Neuronal stem cell (in vitro differentiated cells): ENCODE results near the gene PDE9A.

Experiments
- DNase-seq: peaks from one replicate; pipeline ENCODE4 v3.0.0-alpha.2; 2013; ENCODE audit warnings: low spot score
- H2AFZ ChIP-seq: one replicate; pipeline ENCODE4 v1.6.1; 2013; ENCODE audit warnings: mild to moderate bottlenecking, low read length, inconsistent platforms
- H2AK5ac ChIP-seq: 2 replicates; pipeline ENCODE4 v1.6.1; 2013; ENCODE audit warnings: low read depth, mild to moderate bottlenecking, inconsistent platforms, low read length, moderate library complexity, mixed read lengths
- H2BK120ac ChIP-seq: 2 replicates; pipeline ENCODE4 v1.6.1; 2013; ENCODE audit warnings: low read depth, mild to moderate bottlenecking, inconsistent platforms, low read length, moderate library complexity, mixed read lengths
- H2BK12ac ChIP-seq: one replicate; pipeline ENCODE4 v1.6.1; 2013; ENCODE audit warnings: low read length, inconsistent platforms
- H2BK15ac ChIP-seq: 2 replicates; pipeline ENCODE4 v1.6.1; 2013; ENCODE audit warnings: mild to moderate bottlenecking, low read length, inconsistent platforms, mixed read lengths
- H2BK5ac ChIP-seq: one replicate; pipeline ENCODE4 v1.6.1; 2013; ENCODE audit warnings: inconsistent platforms, mild to moderate bottlenecking, low read length, moderate library complexity
- H3K14ac ChIP-seq: one replicate; pipeline ENCODE4 v1.6.1; 2013; ENCODE audit warnings: low read length, inconsistent platforms
- H3K18ac ChIP-seq: 2 replicates; pipeline ENCODE4 v1.6.1; 2013; ENCODE audit warnings: low read length, inconsistent platforms
- H3K23ac ChIP-seq: 2 replicates; pipeline ENCODE4 v1.6.1; 2013; ENCODE audit warnings: low read depth, mild to moderate bottlenecking, mixed read lengths, low read length, inconsistent platforms; ENCODE audit not compliant: poor library complexity
- H3K27ac ChIP-seq: replicated peaks from 3 replicates; pipeline ENCODE4 v1.5.1; 2013; ENCODE audit warnings: low read length, inconsistent platforms
- H3K27me3 ChIP-seq, 3 experiments: 2 replicates each; pipeline ENCODE4 v1.6.1; 2013; ENCODE audit warnings: low read length in 3 of 3, mild to moderate bottlenecking in 2 of 3, inconsistent platforms in 1 of 3, low read depth in 1 of 3, mixed read lengths in 1 of 3, moderate library complexity in 1 of 3; ENCODE audit not compliant: control insufficient read depth in 3 of 3, insufficient read depth in 3 of 3
- H3K36me3 ChIP-seq, 2 donors: replicated peaks in 1 of 2; 2 replicates each; pipeline ENCODE4 v1.6.1; 2013; ENCODE audit warnings: low read length in 2 of 2; ENCODE audit not compliant: control insufficient read depth in 2 of 2, insufficient read depth in 2 of 2
- H3K4ac ChIP-seq: 2 replicates; pipeline ENCODE4 v1.6.1; 2013; ENCODE audit warnings: inconsistent platforms, mild to moderate bottlenecking, low read length, moderate library complexity
- H3K4me1 ChIP-seq, 2 donors: 1 replicate in 1 of 2; 2 replicates in 1 of 2; pipeline ENCODE4 v1.6.1; 2013; ENCODE audit warnings: low read length in 2 of 2, low read depth in 1 of 2; ENCODE audit not compliant: control insufficient read depth in 2 of 2, insufficient read depth in 1 of 2
- H3K4me2 ChIP-seq: one replicate; pipeline ENCODE4 v1.6.1; 2013; ENCODE audit warnings: mild to moderate bottlenecking, low read length, inconsistent platforms; ENCODE audit not compliant: insufficient read depth, poor library complexity, severe bottlenecking
- H3K4me3 ChIP-seq, 2 donors: 2 replicates each; pipeline ENCODE4 v1.5.1; 2013; ENCODE audit warnings: low read length in 2 of 2, mild to moderate bottlenecking in 2 of 2, inconsistent platforms in 1 of 2, moderate library complexity in 1 of 2
- H3K79me1 ChIP-seq: one replicate; pipeline ENCODE4 v1.6.1; 2013; ENCODE audit warnings: low read depth, mild to moderate bottlenecking, inconsistent platforms, low read length, moderate library complexity
- H3K9ac ChIP-seq: one replicate; pipeline ENCODE4 v1.6.1; 2013; ENCODE audit warnings: mild to moderate bottlenecking, low read depth, low read length, inconsistent platforms; ENCODE audit not compliant: poor library complexity
- H3K9me3 ChIP-seq, 2 donors: replicated peaks in 1 of 2; 2 replicates each; pipeline versions ENCODE3 to v1.6.1; 2013; ENCODE audit warnings: low read length in 2 of 2, mild to moderate bottlenecking in 2 of 2, inconsistent platforms in 1 of 2, low read depth in 1 of 2, mixed read lengths in 1 of 2, moderate library complexity in 1 of 2; ENCODE audit not compliant: control insufficient read depth in 2 of 2, insufficient read depth in 1 of 2
- H4K8ac ChIP-seq: one replicate; pipeline ENCODE4 v1.6.1; 2013; ENCODE audit warnings: low read depth, mild to moderate bottlenecking, inconsistent platforms, low read length, moderate library complexity
- H4K91ac ChIP-seq: one replicate; pipeline ENCODE4 v1.6.1; 2013; ENCODE audit warnings: low read length, low read depth, mild to moderate bottlenecking, inconsistent platforms; ENCODE audit not compliant: poor library complexity
- WGBS, 2 donors: extraction: QIAGEN DNeasy Blood & Tissue Kit; methylation state at CpG; one replicate each; pipeline ENCODE4 v1.1.7; 2013; ENCODE audit warnings: missing lambda C conversion rate in 2 of 2, mixed read lengths in 1 of 2; ENCODE audit not compliant: insufficient read length in 2 of 2, insufficient replicate concordance in 1 of 2; ENCODE audit errors: extremely low coverage in 2 of 2; 5-methylcytosine and 5-hydroxymethylcytosine counted together

Gene PDE9A

DNA sequence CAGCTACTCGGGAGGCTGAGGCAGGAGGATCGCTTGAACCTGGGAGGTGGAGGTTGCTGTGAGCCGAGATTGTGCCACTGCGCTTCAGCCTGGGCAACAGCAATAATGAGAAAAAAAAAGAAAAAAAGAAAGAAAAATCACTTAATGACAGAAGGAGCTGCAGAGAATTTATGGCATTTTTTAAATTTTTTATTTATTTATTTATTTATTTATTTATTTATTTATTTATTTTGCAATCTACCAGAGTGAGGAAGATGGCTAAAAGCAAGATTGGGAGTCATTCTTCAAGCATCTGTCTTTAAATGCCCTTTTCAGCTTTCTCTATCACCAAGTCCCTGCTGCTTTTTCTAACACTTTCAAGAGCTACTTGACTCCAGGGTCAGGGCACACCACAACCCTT is 134.2 kb downstream of the PDE9A start:
- no peaks in the 10 kb centered on the region for H3K36me3 ChIP-seq
- no peak overlapping the region for H3K27ac ChIP-seq
- H2BK12ac ChIP-seq: no peak overlapping the region
- no peak overlapping the region for H2AFZ ChIP-seq
- H4K91ac ChIP-seq: no peak overlapping the region
- H3K4me1 ChIP-seq: peaks cover 7 to 8% of the 10 kb centered on the region in 2 donors
- no peak overlapping the region for H3K14ac ChIP-seq
- H3K23ac ChIP-seq: no peak overlapping the region
- H3K4me3 ChIP-seq: no peak overlapping the region
- no peak overlapping the region for H2BK5ac ChIP-seq
- H2BK15ac ChIP-seq: no peak overlapping the region
- no peak overlapping the region for H4K8ac ChIP-seq
- H3K18ac ChIP-seq: no peak overlapping the region
- H2BK120ac ChIP-seq: no peak overlapping the region
- no peak overlapping the region for H2AK5ac ChIP-seq
- no peak overlapping the region for H3K9ac ChIP-seq
- H3K27me3 ChIP-seq: peaks cover 0 to 3% (median 0%) of the 10 kb centered on the region in 3 experiments
- no peak overlapping the region for H3K4me2 ChIP-seq
- no peak overlapping the region for H3K4ac ChIP-seq
- peaks cover 2 to 6% of the 10 kb centered on the region in 2 donors for H3K9me3 ChIP-seq
- H3K79me1 ChIP-seq: no peaks in the 10 kb centered on the region
- DNase-seq: no peak
- no CpG with 5 or more reads among the region's 4 CpGs for WGBS, 2 donors

DNA sequence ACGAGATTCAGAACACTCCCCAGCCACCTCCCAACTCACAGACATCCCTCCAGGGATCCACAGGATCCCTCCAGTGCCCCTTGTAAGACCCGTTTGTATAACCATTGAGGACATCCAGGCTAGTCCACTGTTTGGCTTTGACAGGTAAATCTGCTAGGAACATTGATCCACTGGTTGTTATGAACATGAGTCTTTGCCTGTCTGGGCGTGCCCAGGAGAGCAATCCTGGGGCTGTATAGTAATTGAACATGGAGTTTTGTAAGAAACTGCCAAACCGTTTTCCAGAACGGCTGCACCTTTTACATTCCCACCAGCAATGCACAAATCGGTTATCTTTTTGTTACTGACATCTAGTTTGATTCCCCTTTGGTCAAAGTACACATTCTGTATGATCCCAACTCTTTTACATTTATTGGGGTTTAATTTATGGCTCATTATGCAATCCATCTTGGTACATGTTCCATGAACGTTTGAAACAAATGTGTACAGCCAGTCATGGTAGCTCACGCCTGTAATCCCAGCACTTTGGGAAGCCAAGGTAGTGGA is 137.2 kb downstream of the PDE9A start:
- Histone ChIP-seq H3K9ac (no peak overlapping the region), H3K23ac (no peak overlapping the region), H3K9me3 (peaks cover 2 to 6% of the 10 kb centered on the region in 2 donors), H4K91ac (no peak overlapping the region), H3K79me1 (no peaks in the 10 kb centered on the region), H4K8ac (no peak overlapping the region), H3K4me2 (no peak overlapping the region), H2BK120ac (no peak overlapping the region), H3K18ac (no peak overlapping the region), H2BK15ac (no peak overlapping the region), H3K4ac (no peak overlapping the region), H3K14ac (no peak overlapping the region), H3K4me1 (no peaks in the 10 kb centered on the region), H3K27me3 (no peaks in the 10 kb centered on the region), H2BK5ac (no peak overlapping the region), H3K36me3 (no peaks in the 10 kb centered on the region), H2BK12ac (no peak overlapping the region), H2AK5ac (no peak overlapping the region), H2AFZ (no peak overlapping the region), H3K4me3 (no peak overlapping the region), H3K27ac (no peak overlapping the region)
- no peak for DNase-seq
- WGBS, 2 donors: no CpG with 5 or more reads among the region's 8 CpGs

- H3K23ac ChIP-seq: no peak overlapping the region
- no peak overlapping the region for H3K14ac ChIP-seq
- no peak overlapping the region for H3K4ac ChIP-seq
- no peak overlapping the region for H3K27ac ChIP-seq
- no peak overlapping the region for H2BK12ac ChIP-seq
- WGBS, 2 donors: no CpG with 5 or more reads among the region's 7 CpGs
- H2BK5ac ChIP-seq: no peak overlapping the region
- DNase-seq: no peak
- no peak overlapping the region for H4K91ac ChIP-seq
- no peak overlapping the region for H3K9ac ChIP-seq
- H3K79me1 ChIP-seq: no peaks in the 10 kb centered on the region
- no peaks in the 10 kb centered on the region for H3K9me3 ChIP-seq
- no peaks in the 10 kb centered on the region for H3K27me3 ChIP-seq
- no peak overlapping the region for H3K18ac ChIP-seq
- H2AK5ac ChIP-seq: no peak overlapping the region
- no peak overlapping the region for H4K8ac ChIP-seq
- H3K4me3 ChIP-seq: no peak overlapping the region
- H3K4me1 ChIP-seq: no peaks in the 10 kb centered on the region
- H3K4me2 ChIP-seq: no peak overlapping the region
- no peak overlapping the region for H2BK120ac ChIP-seq
- no peak overlapping the region for H2AFZ ChIP-seq
- no peak overlapping the region for H2BK15ac ChIP-seq
- H3K36me3 ChIP-seq: no peaks in the 10 kb centered on the region
Observed at GRCh38 chr21:42793774-42794173, 140.4 kb downstream of the PDE9A start.

GRCh38 chr21:42794551-42794950 is 141.1 kb downstream of the PDE9A start:
- H3K4me3 ChIP-seq: no peak overlapping the region
- no peak overlapping the region for H3K9ac ChIP-seq
- H3K18ac ChIP-seq: peak overlapping the region; percentile 19
- no peak overlapping the region for H3K23ac ChIP-seq
- no peak overlapping the region for H3K4ac ChIP-seq
- H2AFZ ChIP-seq: no peak overlapping the region
- H2BK120ac ChIP-seq: no peak overlapping the region
- peak overlapping the region; percentile 7 for H2AK5ac ChIP-seq
- no peak overlapping the region for H2BK12ac ChIP-seq
- DNase-seq: no peak
- H3K36me3 ChIP-seq: no peaks in the 10 kb centered on the region
- no peaks in the 10 kb centered on the region for H3K9me3 ChIP-seq
- H4K91ac ChIP-seq: no peak overlapping the region
- no peak overlapping the region for H4K8ac ChIP-seq
- H3K27me3 ChIP-seq: no peaks in the 10 kb centered on the region
- no peak overlapping the region for H2BK5ac ChIP-seq
- H3K79me1 ChIP-seq: no peaks in the 10 kb centered on the region
- H3K27ac ChIP-seq: no peak overlapping the region
- no peak overlapping the region for H3K14ac ChIP-seq
- no peak overlapping the region for H2BK15ac ChIP-seq
- no CpG with 5 or more reads among the region's 6 CpGs for WGBS, 2 donors
- H3K4me1 ChIP-seq: no peaks in the 10 kb centered on the region
- no peak overlapping the region for H3K4me2 ChIP-seq
